HEK293 (cell line): ENCODE data around the gene EVC2.

ENCODE experiments used
- CTCF ChIA-PET: fragments of 350-600 bp; formaldehyde crosslinking; extraction: SDS; loops from one replicate; lab custom pipeline; 2021; ENCODE audit warnings: antibody characterized with exemption; lab: Yijun Ruan, JAX
- POLR2A ChIA-PET: fragments of 300-600 bp; formaldehyde crosslinking; extraction: SDS; loops from one replicate; lab custom pipeline; 2020; ENCODE audit warnings: antibody characterized with exemption, inconsistent platforms; lab: Yijun Ruan, JAX
- H3K27ac ChIP-seq: fragments of 200-500 bp; sonication (Bioruptor generic); 2 replicates; pipeline ENCODE4 v1.5.1; 2014; ENCODE audit warnings: low read depth, low read length, control low read depth, inconsistent platforms; ENCODE audit errors: extremely low read depth
- H3K36me3 ChIP-seq, 2 experiments: fragments of 200-500 bp in 1 of 2; sonication (Bioruptor generic) in 1 of 2; 1 replicate in 1 of 2; 2 replicates in 1 of 2; pipeline ENCODE4 v1.5.1; 2014 to 2017; ENCODE audit warnings: inconsistent platforms in 2 of 2, low read length in 2 of 2; ENCODE audit not compliant: control insufficient read depth in 2 of 2, insufficient read depth in 1 of 2
- H3K4me1 ChIP-seq: fragments of 200-500 bp; sonication (Bioruptor generic); 2 replicates; pipeline ENCODE4 v1.5.1; 2014; ENCODE audit warnings: mild to moderate bottlenecking, low read length, inconsistent platforms; ENCODE audit not compliant: control insufficient read depth, insufficient read depth
- H3K4me3 ChIP-seq: 2 replicates; pipeline ENCODE4 v1.5.1; 2011; ENCODE audit warnings: low read depth, mild to moderate bottlenecking, control low read depth, low read length, moderate library complexity
- H3K9me3 ChIP-seq: fragments of 200-500 bp; sonication (Bioruptor generic); 2 replicates; pipeline ENCODE4 v1.5.1; 2014; ENCODE audit warnings: low read depth, low read length, inconsistent platforms; ENCODE audit not compliant: control insufficient read depth, insufficient read depth
- BCL11A ChIP-seq: fragments of 450-650 bp; formaldehyde crosslinking; IDR thresholded peaks from 2 replicates; pipeline ENCODE4 v1.5.1; 2016; ENCODE audit warnings: low read depth, missing biosample characterization, missing genetic modification characterization
- GLI4 ChIP-seq: fragments of 450-650 bp; formaldehyde crosslinking; IDR thresholded peaks from 2 replicates; pipeline ENCODE4 v1.5.1; 2016; ENCODE audit warnings: missing biosample characterization, missing genetic modification characterization
- ZFP41 ChIP-seq: fragments of 450-650 bp; formaldehyde crosslinking; IDR thresholded peaks from 2 replicates; pipeline ENCODE4 v1.5.1; 2016; ENCODE audit warnings: missing biosample characterization, missing genetic modification characterization, borderline replicate concordance
- ZNF112 ChIP-seq: fragments of 450-650 bp; formaldehyde crosslinking; IDR thresholded peaks from 2 replicates; pipeline ENCODE4 v1.5.0; 2017; ENCODE audit warnings: missing biosample characterization, missing genetic modification characterization
- ZNF114 ChIP-seq: fragments of 450-650 bp; formaldehyde crosslinking; IDR thresholded peaks from 2 replicates; pipeline ENCODE4 v1.5.0; 2017; ENCODE audit warnings: missing biosample characterization, missing genetic modification characterization
- ZNF19 ChIP-seq: fragments of 450-650 bp; formaldehyde crosslinking; IDR thresholded peaks from 2 replicates; pipeline ENCODE4; 2016; ENCODE audit warnings: missing biosample characterization, missing genetic modification characterization, low read depth
- ZNF335 ChIP-seq: fragments of 450-650 bp; formaldehyde crosslinking; conservative IDR thresholded peaks from 2 replicates; pipeline ENCODE4 v1.5.1; 2016; ENCODE audit warnings: missing biosample characterization, missing genetic modification characterization
- ZNF366 ChIP-seq: fragments of 450-650 bp; formaldehyde crosslinking; conservative IDR thresholded peaks from 2 replicates; pipeline ENCODE4 v1.5.1; 2016; ENCODE audit warnings: missing biosample characterization, missing genetic modification characterization
- ZNF558 ChIP-seq: fragments of 450-650 bp; formaldehyde crosslinking; IDR thresholded peaks from 2 replicates; pipeline ENCODE4 v1.5.1; 2016; ENCODE audit warnings: missing biosample characterization, missing genetic modification characterization
- ZNF664 ChIP-seq: fragments of 450-650 bp; formaldehyde crosslinking; IDR thresholded peaks from 2 replicates; pipeline ENCODE4 v1.5.1; 2016; ENCODE audit warnings: missing biosample characterization, missing genetic modification characterization
- ZNF776 ChIP-seq: fragments of 450-650 bp; formaldehyde crosslinking; IDR thresholded peaks from 2 replicates; pipeline ENCODE4 v1.5.0; 2017; ENCODE audit warnings: missing biosample characterization, missing genetic modification characterization, borderline replicate concordance
- ZNF777 ChIP-seq: fragments of 450-650 bp; formaldehyde crosslinking; IDR thresholded peaks from 2 replicates; pipeline ENCODE4 v1.5.1; 2017; ENCODE audit warnings: missing biosample characterization, missing genetic modification characterization, borderline replicate concordance
- TF ChIP-seq, protein P1 (sequence below): fragments of 450-650 bp; formaldehyde crosslinking; IDR thresholded peaks from 2 replicates; pipeline ENCODE4 v1.5.1; 2016; ENCODE audit warnings: missing biosample characterization, missing genetic modification characterization
- TF ChIP-seq, protein P2 (sequence below): fragments of 450-650 bp; formaldehyde crosslinking; IDR thresholded peaks from 2 replicates; pipeline ENCODE4 v1.5.1; 2016; ENCODE audit warnings: missing biosample characterization, missing genetic modification characterization
- TF ChIP-seq, protein P3 (sequence below): fragments of 450-650 bp; formaldehyde crosslinking; IDR thresholded peaks from 2 replicates; pipeline ENCODE4 v1.5.1; 2016; ENCODE audit warnings: missing biosample characterization, missing genetic modification characterization
- TF ChIP-seq, protein P4 (sequence below): fragments of 450-650 bp; formaldehyde crosslinking; IDR thresholded peaks from 2 replicates; pipeline ENCODE4 v1.5.1; 2016; ENCODE audit warnings: missing biosample characterization, missing genetic modification characterization
- TF ChIP-seq, protein P5 (sequence below): fragments of 450-650 bp; formaldehyde crosslinking; IDR thresholded peaks from 2 replicates; pipeline ENCODE4 v1.5.1; 2016; ENCODE audit warnings: missing biosample characterization, missing genetic modification characterization
- TF ChIP-seq, protein P6 (sequence below): fragments of 450-650 bp; formaldehyde crosslinking; IDR thresholded peaks from 2 replicates; pipeline ENCODE4 v1.5.1; 2016; ENCODE audit warnings: missing biosample characterization, missing genetic modification characterization

The EVC2 gene

DNA sequence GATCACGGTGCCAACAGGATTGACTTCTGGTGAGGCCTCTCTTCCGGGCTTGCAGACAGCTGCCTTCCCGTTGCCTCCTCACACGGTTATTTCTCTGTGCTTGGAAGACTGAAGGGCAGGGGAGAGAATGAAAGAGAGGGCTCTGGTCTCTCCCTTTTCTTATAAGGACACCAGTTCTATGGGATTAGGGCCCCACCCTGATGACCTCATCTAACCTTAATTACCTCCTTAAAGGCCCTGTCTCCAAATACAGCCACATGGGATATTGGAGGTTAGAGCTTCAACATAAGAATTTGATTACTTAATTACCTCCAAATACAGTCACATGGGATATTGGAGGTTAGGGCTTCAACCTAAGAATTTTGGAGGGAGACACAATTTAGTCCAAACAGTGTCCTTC, 49.2 kb upstream of the EVC2 start:
- peaks cover 0 to 70% of the 10 kb centered on the region in 2 experiments; a peak in 1 of 3 replicates for H3K36me3 ChIP-seq
- POLR2A ChIA-PET: no interaction called here
- TF ChIP-seq, protein P1, sequence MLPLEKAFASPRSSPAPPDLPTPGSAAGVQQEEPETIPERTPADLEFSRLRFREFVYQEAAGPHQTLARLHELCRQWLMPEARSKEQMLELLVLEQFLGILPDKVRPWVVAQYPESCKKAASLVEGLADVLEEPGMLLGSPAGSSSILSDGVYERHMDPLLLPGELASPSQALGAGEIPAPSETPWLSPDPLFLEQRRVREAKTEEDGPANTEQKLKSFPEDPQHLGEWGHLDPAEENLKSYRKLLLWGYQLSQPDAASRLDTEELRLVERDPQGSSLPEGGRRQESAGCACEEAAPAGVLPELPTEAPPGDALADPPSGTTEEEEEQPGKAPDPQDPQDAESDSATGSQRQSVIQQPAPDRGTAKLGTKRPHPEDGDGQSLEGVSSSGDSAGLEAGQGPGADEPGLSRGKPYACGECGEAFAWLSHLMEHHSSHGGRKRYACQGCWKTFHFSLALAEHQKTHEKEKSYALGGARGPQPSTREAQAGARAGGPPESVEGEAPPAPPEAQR (tag by site-specific recombination): no peak
- TF ChIP-seq, protein P2, sequence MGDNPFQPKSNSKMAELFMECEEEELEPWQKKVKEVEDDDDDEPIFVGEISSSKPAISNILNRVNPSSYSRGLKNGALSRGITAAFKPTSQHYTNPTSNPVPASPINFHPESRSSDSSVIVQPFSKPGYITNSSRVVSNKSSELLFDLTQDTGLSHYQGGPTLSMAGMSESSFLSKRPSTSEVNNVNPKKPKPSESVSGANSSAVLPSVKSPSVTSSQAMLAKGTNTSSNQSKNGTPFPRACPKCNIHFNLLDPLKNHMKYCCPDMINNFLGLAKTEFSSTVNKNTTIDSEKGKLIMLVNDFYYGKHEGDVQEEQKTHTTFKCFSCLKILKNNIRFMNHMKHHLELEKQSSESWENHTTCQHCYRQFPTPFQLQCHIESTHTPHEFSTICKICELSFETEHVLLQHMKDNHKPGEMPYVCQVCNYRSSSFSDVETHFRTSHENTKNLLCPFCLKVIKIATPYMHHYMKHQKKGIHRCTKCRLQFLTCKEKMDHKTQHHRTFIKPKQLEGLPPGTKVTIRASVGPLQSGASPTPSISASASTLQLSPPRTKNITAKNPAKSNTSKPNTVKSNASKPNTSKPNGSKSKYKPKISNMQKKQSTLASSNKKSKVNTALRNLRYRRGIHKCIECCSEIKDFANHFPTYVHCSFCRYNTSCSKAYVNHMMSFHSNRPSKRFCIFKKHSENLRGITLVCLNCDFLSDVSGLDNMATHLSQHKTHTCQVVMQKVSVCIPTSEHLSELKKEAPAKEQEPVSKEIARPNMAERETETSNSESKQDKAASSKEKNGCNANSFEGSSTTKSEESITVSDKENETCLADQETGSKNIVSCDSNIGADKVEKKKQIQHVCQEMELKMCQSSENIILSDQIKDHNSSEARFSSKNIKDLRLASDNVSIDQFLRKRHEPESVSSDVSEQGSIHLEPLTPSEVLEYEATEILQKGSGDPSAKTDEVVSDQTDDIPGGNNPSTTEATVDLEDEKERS (tag by site-specific recombination): no peak
- TF ChIP-seq ZNF664 (tag by site-specific recombination) (no peak), GLI4 (tag by site-specific recombination) (no peak), BCL11A (no peak), ZNF335 (no peak), ZNF19 (tag by site-specific recombination) (no peak), ZNF114 (tag by site-specific recombination) (no peak), ZNF558 (tag by site-specific recombination) (no peak), ZNF776 (tag by site-specific recombination) (no peak), ZNF777 (tag by site-specific recombination) (no peak), ZNF112 (no peak), ZNF366 (tag by site-specific recombination) (no peak), ZFP41 (tag by site-specific recombination) (no peak)
- TF ChIP-seq, protein P3, sequence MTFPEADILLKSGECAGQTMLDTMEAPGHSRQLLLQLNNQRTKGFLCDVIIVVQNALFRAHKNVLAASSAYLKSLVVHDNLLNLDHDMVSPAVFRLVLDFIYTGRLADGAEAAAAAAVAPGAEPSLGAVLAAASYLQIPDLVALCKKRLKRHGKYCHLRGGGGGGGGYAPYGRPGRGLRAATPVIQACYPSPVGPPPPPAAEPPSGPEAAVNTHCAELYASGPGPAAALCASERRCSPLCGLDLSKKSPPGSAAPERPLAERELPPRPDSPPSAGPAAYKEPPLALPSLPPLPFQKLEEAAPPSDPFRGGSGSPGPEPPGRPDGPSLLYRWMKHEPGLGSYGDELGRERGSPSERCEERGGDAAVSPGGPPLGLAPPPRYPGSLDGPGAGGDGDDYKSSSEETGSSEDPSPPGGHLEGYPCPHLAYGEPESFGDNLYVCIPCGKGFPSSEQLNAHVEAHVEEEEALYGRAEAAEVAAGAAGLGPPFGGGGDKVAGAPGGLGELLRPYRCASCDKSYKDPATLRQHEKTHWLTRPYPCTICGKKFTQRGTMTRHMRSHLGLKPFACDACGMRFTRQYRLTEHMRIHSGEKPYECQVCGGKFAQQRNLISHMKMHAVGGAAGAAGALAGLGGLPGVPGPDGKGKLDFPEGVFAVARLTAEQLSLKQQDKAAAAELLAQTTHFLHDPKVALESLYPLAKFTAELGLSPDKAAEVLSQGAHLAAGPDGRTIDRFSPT (tag by site-specific recombination): no peak
- TF ChIP-seq, protein P4, sequence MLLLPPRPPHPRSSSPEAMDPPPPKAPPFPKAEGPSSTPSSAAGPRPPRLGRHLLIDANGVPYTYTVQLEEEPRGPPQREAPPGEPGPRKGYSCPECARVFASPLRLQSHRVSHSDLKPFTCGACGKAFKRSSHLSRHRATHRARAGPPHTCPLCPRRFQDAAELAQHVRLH (tag by site-specific recombination): no peak
- TF ChIP-seq, protein P5, sequence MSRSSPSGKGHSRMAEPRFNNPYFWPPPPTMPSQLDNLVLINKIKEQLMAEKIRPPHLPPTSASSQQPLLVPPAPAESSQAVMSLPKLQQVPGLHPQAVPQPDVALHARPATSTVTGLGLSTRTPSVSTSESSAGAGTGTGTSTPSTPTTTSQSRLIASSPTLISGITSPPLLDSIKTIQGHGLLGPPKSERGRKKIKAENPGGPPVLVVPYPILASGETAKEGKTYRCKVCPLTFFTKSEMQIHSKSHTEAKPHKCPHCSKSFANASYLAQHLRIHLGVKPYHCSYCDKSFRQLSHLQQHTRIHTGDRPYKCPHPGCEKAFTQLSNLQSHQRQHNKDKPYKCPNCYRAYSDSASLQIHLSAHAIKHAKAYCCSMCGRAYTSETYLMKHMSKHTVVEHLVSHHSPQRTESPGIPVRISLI (tag by site-specific recombination): no peak
- TF ChIP-seq, protein P6, sequence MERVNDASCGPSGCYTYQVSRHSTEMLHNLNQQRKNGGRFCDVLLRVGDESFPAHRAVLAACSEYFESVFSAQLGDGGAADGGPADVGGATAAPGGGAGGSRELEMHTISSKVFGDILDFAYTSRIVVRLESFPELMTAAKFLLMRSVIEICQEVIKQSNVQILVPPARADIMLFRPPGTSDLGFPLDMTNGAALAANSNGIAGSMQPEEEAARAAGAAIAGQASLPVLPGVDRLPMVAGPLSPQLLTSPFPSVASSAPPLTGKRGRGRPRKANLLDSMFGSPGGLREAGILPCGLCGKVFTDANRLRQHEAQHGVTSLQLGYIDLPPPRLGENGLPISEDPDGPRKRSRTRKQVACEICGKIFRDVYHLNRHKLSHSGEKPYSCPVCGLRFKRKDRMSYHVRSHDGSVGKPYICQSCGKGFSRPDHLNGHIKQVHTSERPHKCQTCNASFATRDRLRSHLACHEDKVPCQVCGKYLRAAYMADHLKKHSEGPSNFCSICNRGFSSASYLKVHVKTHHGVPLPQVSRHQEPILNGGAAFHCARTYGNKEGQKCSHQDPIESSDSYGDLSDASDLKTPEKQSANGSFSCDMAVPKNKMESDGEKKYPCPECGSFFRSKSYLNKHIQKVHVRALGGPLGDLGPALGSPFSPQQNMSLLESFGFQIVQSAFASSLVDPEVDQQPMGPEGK: no peak

More for the DNA sequence above, 49.2 kb upstream of the EVC2 start:
- Histone ChIP-seq H3K27ac (no peak overlapping the region), H3K9me3 (no peaks in the 10 kb centered on the region), H3K4me1 (no peaks in the 10 kb centered on the region), H3K4me3 (no peak overlapping the region)
- CTCF ChIA-PET: no interaction called here
